NCI-H187 (cell line): Measurements from ENCODE around the gene FOXP1.

Source experiments
- DNase-seq, 2 experiments: peaks; one replicate each; lab custom pipeline; 2025; lab: John Stamatoyannopoulos, UW

The FOXP1 gene

DNA sequence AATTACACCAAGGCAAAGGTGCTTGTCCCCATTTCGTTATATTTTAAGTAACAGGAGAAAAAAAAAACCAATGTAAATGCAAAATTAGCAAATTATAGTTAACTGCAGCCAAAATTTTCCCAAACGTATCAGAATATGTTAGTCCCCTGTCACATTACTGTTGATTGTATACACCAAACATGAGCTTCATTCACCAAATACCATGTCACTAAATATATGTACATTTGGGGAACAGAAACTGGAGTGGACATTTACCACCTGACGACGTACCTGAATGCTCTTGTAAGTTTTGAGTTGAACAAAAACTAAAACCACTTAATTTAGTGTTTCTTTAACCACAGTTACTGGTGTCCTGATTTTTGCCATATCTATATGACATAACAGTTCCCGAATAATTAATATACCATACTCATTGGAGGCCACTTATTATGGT is 3.3 kb upstream of the FOXP1 start:
- DNase-seq, result no peak

DNA sequence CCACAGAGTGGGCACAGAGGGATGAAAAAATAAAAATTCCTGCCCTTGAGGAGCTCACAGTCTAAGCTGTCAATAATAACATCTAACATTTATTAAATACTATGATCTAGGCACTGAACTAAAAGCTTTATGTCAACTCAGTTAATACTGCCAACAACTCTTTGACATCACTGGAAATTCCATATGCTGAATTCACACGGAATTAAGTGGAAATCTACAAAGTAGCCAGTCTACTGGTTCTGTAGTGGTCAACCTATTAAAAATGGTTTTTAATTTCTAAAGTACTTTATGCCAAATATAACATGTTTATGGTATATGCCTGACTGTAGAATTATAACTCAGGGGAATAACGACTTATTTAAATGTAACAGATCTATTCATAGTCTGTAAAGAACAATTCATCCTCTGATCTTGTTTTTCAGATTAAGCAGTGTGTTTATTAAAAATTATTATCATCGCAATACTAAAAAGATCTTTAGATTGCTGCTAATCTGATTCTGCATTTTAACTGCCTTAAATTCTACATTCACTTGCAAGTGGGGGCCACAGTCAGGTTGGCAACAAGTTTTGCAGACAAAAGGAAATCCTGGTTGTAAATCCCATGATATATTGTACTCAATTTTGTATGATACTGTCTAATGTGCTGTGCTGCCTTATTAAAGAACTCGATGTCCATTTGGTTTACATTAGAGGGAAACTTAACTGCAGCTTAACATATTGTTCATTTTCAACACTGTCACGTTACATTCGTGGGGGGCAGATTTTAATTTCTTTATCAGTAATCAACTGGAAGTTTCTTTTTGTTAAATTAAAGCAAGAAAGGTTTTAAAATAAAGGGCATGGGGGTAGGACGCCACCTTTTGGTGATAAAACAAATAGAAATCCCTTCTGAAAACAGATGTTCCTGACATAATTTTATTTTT is 2.6 kb upstream of the FOXP1 start:
- DNase-seq, result no peak

DNA sequence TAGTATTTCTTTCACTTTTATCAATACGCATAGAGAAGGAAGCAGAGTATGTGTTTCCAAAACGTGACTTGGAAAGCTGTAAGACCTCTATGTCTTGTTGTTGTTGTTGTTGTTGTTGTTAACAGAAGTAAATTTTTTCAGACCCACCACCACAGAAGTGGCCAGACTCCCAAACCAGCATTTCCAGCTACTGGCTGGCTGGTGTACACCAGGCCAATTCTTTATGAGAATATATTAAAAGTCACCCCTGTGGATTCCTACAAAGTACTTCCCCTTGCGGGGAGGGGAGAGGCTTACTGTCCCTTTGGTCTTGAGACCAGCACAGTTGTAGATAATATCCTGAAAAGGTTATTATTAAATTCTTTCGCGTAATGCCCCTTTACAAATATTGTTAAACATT is 1.6 kb upstream of the FOXP1 start:
- no peak for DNase-seq

DNA sequence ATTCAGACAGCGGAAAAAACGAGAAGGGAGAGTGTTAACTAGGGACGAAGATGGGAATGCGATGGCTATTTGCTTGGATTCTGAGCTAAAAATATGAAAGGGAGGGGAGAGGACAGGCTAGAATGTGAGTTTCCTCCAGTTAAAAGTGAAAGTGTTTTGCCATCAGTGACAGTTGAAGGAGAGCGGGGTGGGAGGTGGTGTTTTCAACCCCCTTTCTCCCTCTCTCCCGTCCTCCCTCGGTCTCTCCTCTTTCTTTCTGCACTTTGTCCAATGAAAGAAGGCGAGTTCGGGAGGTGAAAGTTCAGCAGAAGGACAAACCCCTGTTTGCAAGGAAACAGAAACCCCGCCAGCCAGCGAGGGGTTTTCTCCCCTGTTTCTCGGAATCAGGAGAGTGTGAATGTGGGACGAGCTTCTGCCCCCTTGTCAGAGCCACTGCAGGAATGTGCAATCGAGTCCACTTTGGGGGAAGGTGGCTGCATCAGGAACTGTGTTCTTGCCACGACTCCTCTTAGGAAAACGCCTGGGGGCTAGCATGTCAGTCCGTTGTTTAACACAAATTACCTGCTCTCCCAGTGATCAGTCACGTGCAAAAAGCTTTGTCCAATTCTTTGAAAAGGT is 975 bp upstream of the FOXP1 start:
- peak in 1 of 2 experiments; percentile 21 for DNase-seq

DNA sequence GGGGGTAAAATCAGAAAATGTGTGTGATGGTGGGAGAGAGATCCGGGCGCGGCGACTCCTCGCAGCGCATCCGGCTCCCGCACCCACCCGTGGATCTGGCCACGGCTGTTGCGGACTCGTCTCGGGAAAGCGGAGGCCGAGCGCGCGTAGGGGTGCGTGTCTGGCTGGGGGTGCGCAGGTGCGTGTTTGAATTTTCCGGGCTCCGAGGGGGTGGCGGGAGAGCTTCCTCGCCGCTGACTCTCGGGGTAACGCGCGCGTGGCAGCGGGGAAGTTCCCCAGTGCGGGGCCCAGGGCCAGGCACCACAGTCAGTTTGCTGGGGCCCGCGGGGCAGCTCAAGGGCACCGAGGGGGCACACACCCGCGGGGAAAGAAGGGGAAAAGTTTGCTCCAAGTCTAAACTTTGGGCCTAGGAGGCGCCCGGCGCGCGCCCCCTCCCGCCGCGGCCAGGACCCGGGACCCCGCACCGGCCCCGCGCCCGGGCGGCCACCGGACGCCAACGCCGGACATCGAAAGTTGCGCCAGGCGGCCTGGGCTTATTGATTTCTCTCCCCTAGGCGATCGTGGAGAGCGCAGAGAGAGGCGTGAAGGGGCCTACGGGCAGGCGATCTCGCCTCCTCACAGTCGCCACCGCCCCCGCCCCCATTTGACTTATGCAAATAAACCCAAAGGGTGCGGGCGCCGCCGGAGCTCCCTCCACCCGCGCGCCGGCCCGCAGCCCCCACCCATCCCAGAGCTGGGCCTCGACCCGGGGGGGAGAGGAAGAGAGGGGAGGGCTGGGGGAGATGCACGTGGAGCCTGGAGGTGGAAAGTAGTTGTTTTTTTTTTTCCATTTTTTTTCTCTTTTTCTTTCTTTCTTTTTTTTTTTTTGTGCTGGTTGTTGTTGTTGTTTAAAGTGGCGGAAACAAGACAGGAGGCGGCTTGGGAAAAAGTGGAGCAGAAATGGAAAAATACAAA is 639 bp downstream of the FOXP1 start:
- peak in 1 of 2 experiments; percentile 39 for DNase-seq

DNA sequence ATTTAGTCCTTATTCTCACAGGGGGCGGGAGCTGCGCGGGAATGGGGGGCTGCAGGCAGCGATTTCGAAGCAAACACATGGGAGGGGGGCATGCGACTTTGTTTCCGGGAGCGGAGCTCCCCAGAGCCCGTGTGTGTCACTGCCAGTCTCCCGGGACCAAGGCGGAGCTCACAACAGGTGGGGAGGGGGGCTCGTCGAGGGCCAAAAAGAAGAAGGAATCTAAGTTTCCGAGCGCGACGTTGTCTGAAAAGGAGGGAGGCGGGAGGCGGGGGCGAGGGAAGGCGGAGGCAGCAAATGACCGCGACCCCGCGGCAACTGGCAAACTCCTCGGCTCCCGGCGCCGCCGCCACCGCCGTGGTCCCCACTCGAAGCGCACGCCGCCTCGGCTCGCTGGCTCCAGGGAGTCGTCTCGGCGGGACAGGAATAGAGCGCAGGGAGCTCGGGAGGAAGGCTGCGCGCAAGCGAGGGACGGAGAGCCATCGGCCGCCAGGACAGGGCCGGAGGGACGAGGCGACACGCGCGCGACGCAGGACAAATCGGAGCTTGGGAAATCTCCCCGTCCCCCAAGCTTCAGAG is 1.4 kb downstream of the FOXP1 start:
- peak in 1 of 2 experiments; percentile 37 for DNase-seq

DNA sequence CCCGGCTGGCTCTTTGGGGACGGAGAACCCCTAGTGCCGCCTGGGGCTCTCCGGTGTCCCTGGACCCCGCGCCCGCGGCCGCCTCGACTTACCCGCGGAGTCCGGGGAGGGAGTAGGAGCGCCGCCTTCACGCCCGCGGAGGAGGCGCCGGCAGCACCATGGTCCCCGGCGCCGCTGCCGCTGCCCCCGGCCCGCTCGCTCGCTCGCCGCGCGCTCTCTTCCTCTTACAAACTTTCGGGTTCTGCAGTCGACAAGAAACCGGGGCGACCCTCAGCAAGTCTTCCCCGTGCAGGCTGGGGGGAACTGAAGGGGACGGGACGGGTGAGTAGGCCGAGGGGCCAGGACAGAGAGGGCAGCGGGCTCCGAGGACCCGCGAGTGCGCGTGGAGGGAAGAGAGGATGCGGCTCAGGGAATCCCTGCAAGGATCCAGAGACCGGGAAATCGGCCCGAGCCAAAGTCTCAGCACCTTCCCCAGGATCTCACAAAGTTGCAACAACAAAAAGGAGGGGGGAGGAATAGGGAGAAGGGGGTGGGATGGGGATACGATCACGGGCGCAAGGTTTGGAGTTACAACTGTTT is 2.0 kb downstream of the FOXP1 start:
- DNase-seq, result no peak

DNA sequence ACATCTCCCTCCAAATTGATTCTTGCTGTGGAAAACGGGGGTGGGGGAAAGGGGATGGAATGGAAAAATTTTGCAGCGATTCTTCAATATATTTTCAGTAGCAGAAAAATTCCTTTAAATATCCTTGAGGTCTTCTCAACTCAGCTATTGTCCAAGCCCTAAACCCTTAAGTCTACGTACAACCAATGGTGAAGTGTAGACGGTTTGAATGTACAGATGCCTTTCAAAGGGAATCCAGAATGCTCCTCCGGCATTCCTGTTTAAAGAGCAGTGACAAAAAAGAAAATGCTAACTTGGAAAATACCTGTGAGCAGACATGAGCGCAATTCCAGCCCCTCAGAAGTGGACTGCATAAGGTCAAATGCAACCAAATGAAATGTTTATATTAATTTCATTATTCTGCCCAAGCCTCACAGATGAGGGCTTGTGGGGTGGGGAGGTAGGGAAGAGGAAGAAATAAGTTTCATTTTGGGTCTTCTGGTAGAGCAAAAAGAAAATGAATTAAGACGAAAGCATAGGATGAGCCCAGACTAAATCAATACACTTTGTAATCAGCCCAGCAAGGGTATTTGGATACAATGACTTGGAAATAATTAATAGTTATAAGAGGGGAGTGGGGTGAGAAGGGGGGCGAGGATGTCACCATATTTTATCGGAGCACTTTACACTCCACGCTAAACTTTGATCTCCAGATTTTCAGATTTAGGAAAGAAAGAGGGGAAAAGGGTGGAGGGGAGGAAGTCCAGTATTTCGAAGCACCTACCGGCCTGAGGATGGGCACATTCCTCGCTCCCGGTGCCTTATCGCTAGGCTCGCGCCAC is 2.7 kb downstream of the FOXP1 start:
- no peak for DNase-seq

DNA sequence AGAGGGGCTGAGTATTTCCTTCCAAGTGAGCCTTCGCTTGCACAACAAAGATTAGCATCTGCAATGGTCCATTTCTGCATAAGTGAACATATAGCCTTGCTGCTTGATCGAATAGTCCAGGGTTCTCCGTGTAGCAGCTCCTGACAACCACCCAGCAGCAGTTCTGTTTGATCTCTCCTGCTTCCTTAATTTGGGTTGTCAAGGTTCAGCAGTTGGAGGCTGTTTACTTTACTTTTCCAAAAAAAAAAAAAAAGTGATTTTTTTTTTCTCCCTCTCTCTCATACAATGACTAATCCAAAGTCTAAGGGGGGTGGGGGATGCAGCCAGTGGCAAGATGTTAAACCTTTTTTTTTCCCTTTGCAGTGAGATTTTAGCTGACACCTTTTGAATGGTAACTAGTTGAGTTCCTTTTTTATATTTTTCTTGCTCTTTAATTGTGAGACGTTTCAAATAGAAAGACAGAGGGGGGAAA is 3.6 kb downstream of the FOXP1 start:
- no peak for DNase-seq

DNA sequence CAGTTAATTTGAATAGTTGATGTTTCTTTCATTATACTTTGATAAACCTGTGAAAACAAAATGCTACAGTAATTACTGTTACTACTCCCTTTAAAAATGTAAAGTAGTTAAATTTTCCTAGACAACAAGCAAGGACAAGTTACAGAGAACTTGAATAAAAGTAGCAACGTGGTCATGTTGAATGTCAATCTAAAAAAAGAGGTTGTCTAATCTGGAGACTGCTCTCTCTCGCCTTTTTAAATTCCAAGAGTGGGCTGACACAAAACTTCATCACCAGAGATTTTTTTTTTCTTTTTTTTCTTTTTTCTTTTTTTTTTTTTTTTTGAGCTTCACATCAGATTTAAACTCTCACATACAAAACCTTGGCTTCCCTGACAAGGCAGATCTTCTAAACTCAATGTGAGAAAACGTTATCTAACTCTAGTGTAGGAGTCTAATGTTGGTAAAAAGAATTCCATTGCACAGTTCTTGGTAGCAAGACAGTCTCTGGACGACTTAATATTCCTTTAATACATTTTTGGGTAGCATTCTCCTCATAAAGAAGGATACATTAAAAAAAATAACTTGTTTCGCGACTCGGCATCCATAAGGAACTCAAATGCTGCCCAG is 4.1 kb downstream of the FOXP1 start:
- DNase-seq, result no peak

DNA sequence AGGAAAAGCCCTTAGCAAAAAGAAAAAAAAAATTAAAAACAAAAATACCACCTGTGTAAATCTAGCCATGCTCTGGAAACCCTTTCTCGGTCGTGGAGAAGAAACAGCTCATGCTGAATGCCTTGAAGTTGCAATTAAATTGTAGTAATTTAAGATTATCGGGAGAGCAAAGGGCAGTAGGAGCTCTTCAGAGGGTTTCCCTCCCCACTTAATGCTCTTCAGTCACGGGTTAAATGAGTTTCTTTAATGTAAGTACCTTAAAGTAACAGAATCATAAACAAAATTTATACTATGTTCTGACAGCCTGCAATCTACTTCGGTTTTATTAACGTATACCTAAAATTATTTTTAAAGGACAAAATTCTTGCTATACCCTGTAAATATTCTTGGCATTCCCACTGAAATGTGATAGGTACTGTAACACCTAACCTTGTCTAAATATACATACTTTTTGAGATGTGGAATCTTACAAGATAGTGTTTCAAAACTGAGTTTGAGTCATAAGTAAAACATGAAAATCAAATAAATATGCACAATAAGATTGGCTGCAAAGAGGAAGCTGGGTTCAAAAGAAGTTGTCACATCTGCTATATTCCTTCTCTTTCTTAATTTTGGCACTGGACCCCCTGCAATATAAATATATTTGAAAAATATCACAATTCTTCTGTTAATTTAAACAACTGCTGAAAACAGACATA is 5.3 kb downstream of the FOXP1 start:
- no peak for DNase-seq

DNA sequence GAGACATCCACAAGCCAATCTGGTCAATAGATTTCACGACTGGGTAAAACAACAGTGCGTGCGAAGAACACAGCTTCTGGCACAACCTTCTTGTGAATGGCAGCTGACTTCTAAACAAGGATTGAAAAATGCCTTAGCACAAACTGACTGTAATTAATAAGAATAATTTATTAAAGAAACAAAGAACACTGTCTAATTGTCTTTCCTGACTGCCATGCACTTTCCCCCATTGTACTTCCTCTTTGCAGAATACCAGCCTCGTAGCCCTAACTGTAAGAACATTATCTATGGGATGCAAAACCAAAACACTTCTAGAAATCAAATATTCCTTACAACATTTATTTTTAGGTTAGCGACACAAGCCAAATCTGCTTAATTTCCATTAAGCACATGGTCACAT is 6.5 kb downstream of the FOXP1 start:
- no peak for DNase-seq

DNA sequence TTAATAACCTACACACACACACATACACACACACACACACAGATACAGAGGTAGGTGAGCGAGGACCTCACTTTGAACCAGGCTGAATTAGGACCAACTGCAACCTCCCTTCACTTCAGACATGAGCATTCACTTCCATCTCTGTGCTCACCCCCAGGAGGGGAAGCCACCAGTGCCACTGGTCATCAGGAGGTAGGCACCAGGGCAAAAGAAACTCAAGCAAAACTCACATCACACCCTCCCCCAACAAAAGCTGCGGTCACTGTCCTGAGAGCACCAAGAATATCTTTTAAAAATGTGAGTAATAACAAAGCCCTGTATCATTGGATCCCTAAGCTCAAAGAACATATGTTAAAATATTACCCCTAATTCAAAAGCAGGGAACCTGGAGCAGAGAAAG is 8.1 kb downstream of the FOXP1 start:
- DNase-seq, result no peak

DNA sequence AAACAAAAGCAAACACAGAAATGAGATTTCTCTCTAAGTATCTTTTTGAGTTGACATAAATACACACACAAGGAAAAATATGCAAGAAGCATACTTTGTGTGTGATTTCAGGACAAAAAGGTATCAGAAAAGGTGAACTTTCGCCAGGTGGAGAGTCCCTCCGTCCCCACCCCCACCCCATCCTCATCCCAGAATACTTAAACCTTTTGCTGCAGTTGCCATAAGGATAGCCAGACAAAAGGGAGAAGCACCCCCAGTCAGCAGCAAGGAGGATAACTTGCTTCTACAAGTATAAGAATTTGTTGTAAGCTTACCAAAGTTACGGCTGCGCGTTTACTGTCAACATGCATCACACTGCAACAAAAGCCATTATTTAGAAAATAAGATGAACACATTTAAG is 10.3 kb downstream of the FOXP1 start:
- DNase-seq, result no peak

DNA sequence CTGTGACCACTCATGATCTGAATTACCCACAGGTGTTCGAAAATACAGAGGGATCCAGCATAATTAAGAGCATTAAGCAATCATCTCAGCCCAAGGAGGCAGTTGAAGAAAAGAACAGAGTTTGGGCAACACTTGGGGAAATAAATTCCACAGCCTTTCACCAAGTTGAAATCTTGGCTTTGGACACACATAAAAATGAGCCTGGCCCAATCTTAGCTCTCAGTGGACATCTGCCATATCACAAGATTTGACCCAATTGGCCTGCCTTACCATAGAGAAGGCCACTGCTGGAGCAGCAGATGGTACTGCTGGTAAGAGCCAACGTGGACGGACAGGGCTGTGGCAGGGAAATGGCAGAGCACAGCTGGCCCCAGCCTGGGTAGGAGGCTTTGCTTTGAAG is 13.0 kb downstream of the FOXP1 start:
- DNase-seq, result no peak

DNA sequence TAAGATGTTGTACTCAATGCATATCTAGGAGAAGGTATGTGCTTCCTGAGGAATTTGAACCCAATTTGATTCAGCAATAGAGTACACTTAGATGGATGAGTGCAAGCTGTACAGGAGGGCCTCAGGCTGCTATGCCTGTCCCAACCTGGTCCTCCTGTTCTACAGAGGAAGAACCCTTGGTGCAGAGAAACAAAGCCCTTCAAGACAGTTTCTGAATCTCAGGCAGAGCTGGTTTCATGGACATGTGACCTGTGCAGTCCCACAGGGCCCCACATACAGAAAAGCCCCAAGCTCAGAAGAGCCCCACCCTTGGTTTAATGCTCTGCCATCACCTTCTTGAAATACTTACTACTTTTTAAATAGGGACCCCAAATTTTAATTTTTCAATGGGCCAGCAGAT is 15.3 kb downstream of the FOXP1 start:
- no peak for DNase-seq

DNA sequence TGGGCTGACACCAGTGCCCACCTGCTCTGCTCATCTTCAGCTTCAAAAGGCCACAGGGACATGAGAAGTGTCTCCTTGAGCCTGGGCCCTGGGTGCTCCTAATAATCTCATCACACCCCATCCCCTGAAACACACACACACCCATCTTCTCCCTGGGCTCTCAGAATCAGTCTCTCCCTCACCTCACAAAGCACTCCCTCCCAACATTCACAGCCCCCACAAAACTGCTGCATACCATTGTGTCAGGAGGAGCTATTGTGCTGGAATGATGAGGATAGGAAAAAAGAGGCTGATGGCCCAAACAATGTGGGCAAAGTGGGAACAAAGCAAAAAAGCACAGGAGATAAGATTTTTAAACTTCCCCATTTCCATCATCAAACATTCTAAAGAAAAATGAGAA is 16.8 kb downstream of the FOXP1 start:
- DNase-seq, result no peak

DNA sequence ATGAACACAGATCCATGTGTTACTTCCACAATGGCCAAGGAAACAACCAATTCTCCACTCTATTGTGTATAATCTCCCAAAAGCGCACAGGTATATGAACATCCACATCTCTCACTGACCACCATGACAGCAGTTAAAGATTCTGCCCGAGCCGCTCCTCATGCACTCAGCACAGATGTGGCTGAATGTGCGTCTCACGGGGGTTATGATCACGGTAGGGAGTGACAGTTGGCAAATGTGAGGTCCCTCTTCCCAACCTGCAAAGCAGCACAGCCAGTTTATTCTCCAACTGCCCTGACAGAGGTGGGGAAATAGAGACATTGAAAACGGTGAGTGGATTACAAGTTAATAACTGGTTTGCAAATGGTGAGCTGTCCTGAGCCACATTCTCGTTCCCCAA is 17.6 kb downstream of the FOXP1 start:
- no peak for DNase-seq

DNA sequence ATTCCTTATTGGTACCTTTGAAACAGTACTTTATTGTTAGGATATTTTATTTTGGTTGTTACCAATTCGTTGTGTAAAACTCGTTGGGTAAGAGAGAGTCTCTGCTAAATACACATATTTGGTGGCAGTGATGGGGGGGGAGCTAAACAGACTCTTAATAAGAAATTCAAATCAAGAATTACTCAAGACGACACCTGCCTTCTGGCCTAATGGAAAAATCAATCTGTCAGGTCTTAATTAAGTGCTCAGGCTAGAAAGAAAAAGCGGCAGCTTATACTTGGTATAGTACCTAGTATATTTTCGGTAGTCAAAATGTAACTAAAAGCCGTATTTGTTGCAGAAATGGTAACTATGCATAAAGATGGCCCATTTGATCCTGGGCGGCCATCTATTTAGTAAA is 18.2 kb downstream of the FOXP1 start:
- DNase-seq, result no peak

DNA sequence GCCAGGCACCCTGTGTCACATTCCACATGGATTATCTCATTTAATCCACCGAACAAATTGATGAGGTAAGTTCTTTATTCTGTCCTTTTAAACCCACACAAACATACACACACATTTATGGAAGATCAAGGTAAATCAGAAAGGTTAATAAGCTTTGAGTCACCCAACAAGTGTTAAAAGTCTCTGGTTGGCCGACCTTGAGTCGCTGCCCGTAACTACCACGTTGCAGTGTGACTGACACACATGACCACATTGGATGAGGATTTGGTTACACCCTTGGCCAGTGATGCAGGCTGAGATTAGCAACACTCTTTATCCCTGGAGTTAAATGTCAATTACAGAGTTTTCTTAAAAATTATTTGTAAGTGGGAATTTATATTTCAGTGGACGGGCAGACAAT is 19.2 kb downstream of the FOXP1 start:
- DNase-seq, result no peak
